OCI-LY3 (cell line): ENCODE results near the gene DOK7.

Experiments used
- H2AFZ ChIP-seq: fragments of 200-600, 300-600 bp; shearing (Covaris generic); 2 replicates; pipeline ENCODE4 v1.6.0; 2014; ENCODE audit warnings: antibody characterized with exemption, low read depth, low read length
- H3K27ac ChIP-seq: fragments of 200-600, 300-600 bp; sonication (generic); 2 replicates; pipeline ENCODE4 v1.5.1; 2014; ENCODE audit warnings: mild to moderate bottlenecking, low read length, moderate library complexity, mixed read lengths
- H3K27me3 ChIP-seq: fragments of 200-600, 300-600 bp; sonication (generic); 2 replicates; pipeline ENCODE4 v1.6.1; 2014; ENCODE audit warnings: low read depth, low read length, mixed read lengths
- H3K36me3 ChIP-seq: fragments of 200-600, 300-600 bp; sonication (generic); replicated peaks from 2 replicates; pipeline ENCODE3; 2014; ENCODE audit warnings: low read depth, low read length, mixed read lengths
- H3K4me1 ChIP-seq: fragments of 300-600, 200-600 bp; sonication (generic); 2 replicates; pipeline ENCODE4 v1.6.1; 2014; ENCODE audit warnings: low read length, mixed read lengths
- H3K4me2 ChIP-seq: fragments of 200-600, 300-600 bp; sonication (generic); 2 replicates; pipeline ENCODE4 v1.6.1; 2014; ENCODE audit warnings: low read length, mixed read lengths
- H3K4me3 ChIP-seq: fragments of 300-600, 200-600 bp; sonication (generic); 2 replicates; pipeline ENCODE4 v1.5.1; 2014; ENCODE audit warnings: antibody characterized with exemption, mild to moderate bottlenecking, low read length, moderate library complexity
- H3K79me2 ChIP-seq: fragments of 300-600, 200-600 bp; shearing (Covaris generic); 2 replicates; pipeline ENCODE4 v1.6.1; 2014; ENCODE audit warnings: mild to moderate bottlenecking, low read length, mixed read lengths
- H3K9ac ChIP-seq: fragments of 300-600, 200-600 bp; shearing (Covaris generic); 2 replicates; pipeline ENCODE4 v1.6.0; 2014; ENCODE audit warnings: mild to moderate bottlenecking, low read length, moderate library complexity
- H3K9me3 ChIP-seq: fragments of 200-600, 300-600 bp; shearing (Covaris generic); 2 replicates; pipeline ENCODE4 v1.6.1; 2014; ENCODE audit warnings: low read length, mixed read lengths; ENCODE audit not compliant: insufficient read depth
- H4K20me1 ChIP-seq: fragments of 200-600, 300-600 bp; sonication (generic); 2 replicates; pipeline ENCODE4 v1.6.1; 2016; ENCODE audit warnings: low read length, mixed read lengths; ENCODE audit not compliant: insufficient read depth
- EZH2phosphoT487 ChIP-seq: fragments of 200-600 bp; shearing (Covaris generic); IDR thresholded peaks from 2 replicates; pipeline ENCODE4 v1.6.1; 2018; ENCODE audit warnings: antibody characterized with exemption, mixed run types, low read depth
- TF ChIP-seq, protein P1 (sequence below): fragments of 200-600, 300-600 bp; sonication (generic); IDR thresholded peaks from 2 replicates; pipeline ENCODE4 v1.5.1; 2014; ENCODE audit warnings: antibody characterized with exemption, low read length, low read depth

The DOK7 gene

GRCh38 chr4:3465698-3466671, 2.9 kb downstream of the DOK7 start:
- Histone ChIP-seq H3K4me2 (no peak overlapping the region), H2AFZ (no peak overlapping the region), H3K79me2 (no peaks in the 10 kb centered on the region), H3K4me3 (no peak overlapping the region), H3K27ac (no peak overlapping the region), H4K20me1 (no peaks in the 10 kb centered on the region), H3K27me3 (peaks cover 11% of the 10 kb centered on the region), H3K9me3 (no peaks in the 10 kb centered on the region), H3K4me1 (no peaks in the 10 kb centered on the region), H3K36me3 (no peaks in the 10 kb centered on the region), H3K9ac (no peak overlapping the region)
- no peak for TF ChIP-seq EZH2phosphoT487
- TF ChIP-seq, protein P1, sequence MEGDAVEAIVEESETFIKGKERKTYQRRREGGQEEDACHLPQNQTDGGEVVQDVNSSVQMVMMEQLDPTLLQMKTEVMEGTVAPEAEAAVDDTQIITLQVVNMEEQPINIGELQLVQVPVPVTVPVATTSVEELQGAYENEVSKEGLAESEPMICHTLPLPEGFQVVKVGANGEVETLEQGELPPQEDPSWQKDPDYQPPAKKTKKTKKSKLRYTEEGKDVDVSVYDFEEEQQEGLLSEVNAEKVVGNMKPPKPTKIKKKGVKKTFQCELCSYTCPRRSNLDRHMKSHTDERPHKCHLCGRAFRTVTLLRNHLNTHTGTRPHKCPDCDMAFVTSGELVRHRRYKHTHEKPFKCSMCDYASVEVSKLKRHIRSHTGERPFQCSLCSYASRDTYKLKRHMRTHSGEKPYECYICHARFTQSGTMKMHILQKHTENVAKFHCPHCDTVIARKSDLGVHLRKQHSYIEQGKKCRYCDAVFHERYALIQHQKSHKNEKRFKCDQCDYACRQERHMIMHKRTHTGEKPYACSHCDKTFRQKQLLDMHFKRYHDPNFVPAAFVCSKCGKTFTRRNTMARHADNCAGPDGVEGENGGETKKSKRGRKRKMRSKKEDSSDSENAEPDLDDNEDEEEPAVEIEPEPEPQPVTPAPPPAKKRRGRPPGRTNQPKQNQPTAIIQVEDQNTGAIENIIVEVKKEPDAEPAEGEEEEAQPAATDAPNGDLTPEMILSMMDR, result no peak

DNA sequence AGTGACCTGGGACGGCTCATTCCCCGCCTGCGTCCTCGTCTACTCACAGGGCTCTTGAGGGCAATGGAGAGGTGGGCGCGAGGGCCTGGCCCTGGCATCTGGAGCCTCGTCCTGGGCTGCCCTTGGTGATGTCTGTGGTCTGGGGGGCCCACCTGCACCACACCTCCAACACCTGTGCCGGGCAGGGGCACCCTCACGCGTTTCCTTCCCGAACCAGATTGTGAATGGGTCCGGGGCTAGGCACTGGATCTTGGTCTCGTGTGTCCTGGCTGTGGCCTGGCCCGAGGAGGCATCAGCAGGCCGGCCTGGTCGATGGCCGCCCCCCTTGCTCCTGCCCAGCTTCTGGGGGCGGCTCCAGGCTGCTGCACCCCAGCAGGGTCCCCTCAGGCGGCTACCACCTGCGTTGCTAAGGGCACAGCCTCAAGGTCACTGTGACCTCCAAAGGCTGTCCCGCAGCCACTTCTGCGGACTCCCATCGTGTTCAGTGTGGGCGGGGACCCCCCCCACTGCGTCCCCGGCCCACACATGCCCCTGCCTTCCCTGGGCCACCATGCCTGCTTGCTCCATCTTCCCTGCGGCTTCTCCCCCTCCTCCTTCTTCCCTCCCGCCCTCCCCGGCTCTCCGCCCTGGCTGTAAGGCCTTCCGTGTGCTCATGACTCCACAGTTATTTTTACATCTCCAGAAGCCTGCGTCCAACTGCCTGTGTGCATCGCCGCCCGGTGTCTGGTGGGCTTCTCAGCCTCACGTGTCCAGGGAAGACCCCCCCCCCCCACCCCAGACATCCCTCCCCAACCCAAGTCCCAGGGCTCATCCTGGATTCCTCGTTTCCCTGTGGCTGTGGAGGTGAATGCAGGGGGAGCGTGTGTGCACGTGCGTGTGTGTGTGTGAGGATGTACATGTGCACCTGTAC, 3.8 kb downstream of the DOK7 start:
- H3K4me1 ChIP-seq, result peaks cover 2% of the 10 kb centered on the region

GRCh38 chr4:3467601-3468031, 4.5 kb downstream of the DOK7 start:
- no peak overlapping the region for H3K4me3 ChIP-seq
- H3K4me1 ChIP-seq, result peaks cover 8% of the 10 kb centered on the region
- H3K27ac ChIP-seq, result no peak overlapping the region
- no peaks in the 10 kb centered on the region for H3K79me2 ChIP-seq
- H4K20me1 ChIP-seq, result no peaks in the 10 kb centered on the region
- H3K36me3 ChIP-seq, result no peaks in the 10 kb centered on the region
- no peak overlapping the region for H2AFZ ChIP-seq
- peaks cover 3% of the 10 kb centered on the region; the same call in 1 of the 2 replicates for H3K27me3 ChIP-seq
- no peak overlapping the region for H3K4me2 ChIP-seq
- TF ChIP-seq, protein P1, result no peak
- TF ChIP-seq EZH2phosphoT487, result no peak
- H3K9me3 ChIP-seq, result no peaks in the 10 kb centered on the region
- H3K9ac ChIP-seq, result no peak overlapping the region

More for the DNA sequence above, 3.8 kb downstream of the DOK7 start:
- Histone ChIP-seq H4K20me1 (no peaks in the 10 kb centered on the region), H3K9me3 (no peaks in the 10 kb centered on the region), H3K4me2 (no peak overlapping the region), H3K27me3 (peaks cover 9% of the 10 kb centered on the region), H3K4me3 (no peak overlapping the region), H2AFZ (no peak overlapping the region), H3K9ac (no peak overlapping the region), H3K27ac (no peak overlapping the region), H3K79me2 (no peaks in the 10 kb centered on the region), H3K36me3 (no peaks in the 10 kb centered on the region)
- no peak for TF ChIP-seq EZH2phosphoT487
- TF ChIP-seq, protein P1, result no peak
